ENCODE data around the gene DNAL1.

Gene DNAL1

DNA sequence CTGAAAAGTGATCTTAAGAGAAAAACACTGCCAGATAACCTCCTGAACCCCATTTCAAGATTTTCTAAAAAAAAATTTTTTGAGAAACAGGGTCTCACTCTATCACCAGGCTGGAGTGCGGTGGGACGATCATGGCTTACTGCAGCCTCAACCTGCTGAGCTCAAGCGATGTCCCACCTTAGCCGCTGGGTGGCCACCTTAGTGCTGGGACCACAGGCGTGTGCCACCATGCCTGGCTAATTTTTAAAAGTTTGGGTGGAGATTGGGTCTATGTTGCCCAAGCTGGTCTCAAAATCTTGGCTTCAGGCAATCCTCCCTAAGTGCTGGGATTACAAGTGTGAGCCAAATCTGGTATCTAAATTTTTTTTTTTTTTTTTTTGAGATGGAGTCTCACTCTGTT is 66.0 kb downstream of the DNAL1 start:
- DNase-seq = no peak

DNA sequence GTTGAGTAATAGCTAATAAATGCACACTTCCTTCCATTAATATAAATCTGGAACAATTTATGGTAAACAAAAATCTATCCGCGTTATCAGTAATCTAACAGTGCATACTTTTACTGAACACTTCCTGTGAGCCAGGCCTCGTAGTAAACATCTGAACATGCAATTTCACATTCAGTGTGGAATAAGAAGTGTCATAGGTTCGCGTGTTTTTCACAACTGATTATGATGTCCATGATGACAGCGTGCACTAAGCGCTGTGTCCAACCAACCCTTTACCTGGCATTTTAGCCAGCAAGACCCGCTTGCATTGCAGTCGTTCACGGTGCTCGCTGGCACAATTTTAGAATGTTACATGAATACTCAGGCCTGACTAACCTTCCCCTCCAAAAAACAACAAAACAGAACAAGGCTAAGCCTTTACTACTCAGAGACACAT is 67.3 kb downstream of the DNAL1 start:
- no peak for DNase-seq

DNA sequence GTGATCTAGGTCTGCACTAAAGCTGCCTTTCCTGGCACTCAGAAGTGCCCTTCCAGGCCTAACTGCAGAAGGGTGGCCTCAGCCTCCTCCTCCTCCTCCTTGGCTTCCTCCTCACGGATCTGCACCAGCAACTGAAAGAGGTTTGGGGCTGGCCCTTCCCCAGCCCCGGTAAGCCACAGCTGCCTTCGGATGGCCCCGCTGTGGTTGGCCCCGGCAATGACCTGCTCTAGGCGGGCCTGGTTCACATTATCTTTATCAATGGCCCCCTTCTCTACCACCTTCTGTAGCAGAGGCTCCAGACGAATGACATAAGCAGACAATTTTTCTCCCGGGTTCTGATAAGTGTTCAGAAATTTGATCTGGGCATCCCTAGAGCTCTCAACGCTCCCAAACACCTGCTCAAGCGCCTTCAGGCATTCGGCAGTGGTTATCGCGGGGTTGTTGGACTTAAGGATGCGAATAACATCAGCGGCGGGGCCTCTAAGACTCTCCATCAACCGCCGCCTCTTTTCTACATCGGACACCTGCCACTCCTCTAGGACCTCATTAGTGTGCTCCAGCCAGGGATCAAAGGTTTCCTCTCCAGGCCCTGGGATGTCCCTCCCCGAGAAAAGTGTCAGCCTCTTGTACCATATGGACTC is 67.9 kb downstream of the DNAL1 start:
- DNase-seq = no peak

- DNase-seq = no peak
Measured at GRCh38 chr14:73713206-73713802, 68.5 kb downstream of the DNAL1 start.

DNA sequence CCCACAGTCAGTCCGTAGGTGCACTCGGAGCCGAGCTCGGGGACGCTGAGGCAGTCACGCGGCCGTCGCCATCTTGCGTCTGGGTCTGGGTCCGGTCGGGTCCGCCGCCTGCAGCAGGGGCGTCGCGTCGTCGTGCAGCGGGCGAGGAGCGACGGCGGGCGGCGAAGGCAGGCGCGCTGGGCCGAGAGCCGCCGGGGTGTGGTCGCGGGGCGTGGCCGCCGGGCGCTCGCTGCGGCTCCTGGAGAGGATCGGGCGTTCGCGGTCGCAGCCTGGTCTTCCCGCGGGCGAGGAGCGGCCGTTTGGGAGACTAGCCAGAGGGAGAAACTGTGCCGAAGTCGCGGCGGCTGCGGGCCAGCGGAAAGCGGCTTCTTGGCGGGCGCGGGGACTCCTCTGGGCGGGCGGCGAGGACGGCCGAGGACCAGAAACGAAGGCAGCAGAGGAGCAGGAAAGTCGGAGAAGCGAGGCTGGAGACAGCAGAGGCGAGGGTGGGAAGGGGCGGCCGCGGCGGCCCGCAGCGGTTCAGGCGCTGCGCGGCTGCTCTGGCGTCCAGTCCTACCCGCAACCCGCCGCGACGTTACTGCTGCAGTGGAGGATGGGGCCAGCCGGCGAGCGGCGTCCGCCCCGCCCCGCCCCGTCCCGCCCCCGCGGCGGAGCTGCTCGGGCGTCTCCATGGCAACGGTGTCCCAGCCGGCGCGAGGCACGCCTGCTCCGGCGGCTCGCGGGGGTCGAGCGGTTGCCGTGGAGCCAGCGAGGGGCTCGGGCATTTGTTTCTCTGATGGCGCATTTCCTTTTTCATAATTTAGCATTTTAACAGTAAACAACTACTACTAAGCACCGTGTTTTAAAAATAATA is 69.2 kb downstream of the DNAL1 start, which contains the start of gene PNMA1:
PNMA1 (minus strand) TSS at position 582 of the 853 bp plus-strand sequence. CDS start 745 bp downstream, outside the sequence.
- peak; percentile 68 for DNase-seq

DNA sequence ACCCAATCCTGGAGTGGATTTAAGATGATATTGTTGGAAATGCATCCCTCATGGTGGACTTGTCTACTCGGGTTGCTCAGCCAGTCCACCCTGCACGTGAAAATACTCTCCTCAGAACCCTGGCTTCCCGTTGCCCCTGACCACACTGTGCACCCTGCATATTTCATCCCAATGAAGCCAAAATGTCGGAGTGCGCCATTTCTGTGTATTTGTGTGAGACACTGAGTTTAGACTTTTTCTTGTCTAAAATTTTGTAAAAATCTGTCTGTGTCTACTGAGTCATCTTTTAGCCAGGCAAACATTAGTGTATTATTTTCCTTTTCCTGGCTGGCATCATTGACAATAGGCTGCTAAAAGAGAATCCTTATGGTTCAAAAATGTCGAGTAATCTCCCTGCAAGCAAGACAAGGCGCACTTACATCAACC is 69.9 kb downstream of the DNAL1 start:
- no peak for DNase-seq

DNA sequence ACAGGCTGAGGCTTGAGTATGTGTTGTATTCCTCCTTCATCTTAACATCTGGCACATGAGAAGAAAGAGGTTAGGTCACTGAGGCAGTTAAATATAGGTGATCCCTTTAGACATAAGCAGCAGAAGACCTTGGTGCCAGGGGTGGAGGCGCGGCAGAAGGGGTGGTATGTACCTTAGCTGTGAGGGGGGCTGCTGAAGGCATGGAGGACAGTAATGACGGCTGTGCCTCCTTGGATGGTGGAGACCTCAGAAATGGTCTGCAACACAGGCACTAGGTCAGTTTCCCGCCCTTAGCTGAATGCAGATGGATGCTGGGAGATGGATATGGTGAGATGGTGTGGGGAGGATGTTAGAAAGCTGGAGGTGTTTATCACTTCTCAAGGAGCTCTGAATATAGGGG is 70.9 kb downstream of the DNAL1 start:
- no peak for DNase-seq

GRCh38 chr14:73717266-73717665 is 72.5 kb downstream of the DNAL1 start:
- DNase-seq = no peak

DNA sequence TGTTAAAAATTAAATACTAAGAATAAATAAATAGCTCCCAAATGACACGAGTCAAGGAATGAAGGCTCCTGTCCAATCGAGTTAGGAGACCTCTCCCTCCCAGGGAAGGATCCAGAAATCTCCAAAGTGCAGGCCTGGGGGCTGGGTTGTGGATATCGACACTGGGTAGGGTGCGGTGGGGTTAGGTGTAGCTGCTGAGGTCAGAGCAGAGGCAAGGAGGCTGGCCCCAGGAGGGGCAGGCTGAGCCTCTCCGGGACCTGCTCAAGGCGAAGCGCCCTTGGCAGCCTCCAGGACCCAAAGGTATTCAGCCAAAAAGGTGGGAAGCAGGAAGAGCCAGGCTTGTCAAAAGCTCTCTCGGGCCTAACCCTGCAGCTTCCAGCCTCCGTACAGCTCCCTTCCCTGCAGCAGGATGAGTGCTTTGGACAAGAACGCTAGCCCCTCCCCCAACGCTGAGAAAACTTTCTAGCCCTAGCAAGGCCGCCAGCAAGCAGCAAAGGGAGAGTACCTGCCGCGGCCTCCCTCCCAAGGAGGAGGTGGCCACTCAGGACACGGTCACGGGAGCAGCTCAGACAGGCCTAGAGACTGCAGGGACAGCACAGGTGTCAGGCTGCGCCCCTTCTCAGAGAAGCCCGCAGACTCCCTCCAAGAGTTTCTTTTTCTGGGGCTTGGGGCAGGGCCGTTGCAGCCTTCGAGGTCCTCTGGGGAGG is 73.1 kb downstream of the DNAL1 start:
- no peak for DNase-seq

- DNase-seq = no peak
Measured at GRCh38 chr14:73718418-73719251, 73.8 kb downstream of the DNAL1 start.

- DNase-seq = no peak
Measured at GRCh38 chr14:73719361-73719760, 74.6 kb downstream of the DNAL1 start.

GRCh38 chr14:73719791-73720190 is 75.0 kb downstream of the DNAL1 start:
- DNase-seq = no peak

DNA sequence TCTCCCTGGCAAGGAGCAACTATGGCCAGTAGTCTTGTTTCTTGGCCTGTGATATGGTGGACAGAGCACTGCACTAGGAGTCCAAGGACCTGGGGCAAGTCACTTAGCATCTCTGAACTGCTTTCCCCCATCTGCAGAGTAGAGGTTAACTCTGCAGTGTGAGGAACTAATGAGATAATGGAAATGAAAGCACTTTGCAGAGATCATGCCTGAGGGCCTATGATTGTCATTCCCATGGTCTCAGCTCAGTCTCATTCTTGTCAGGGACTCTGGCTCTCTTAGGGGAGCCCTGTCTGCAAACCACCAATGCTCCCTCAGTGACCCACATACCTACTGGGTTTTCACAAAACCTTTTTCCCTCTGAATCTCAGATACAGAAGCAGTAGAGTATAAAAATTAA is 75.8 kb downstream of the DNAL1 start:
- DNase-seq = no peak

- DNase-seq = no peak
Measured at GRCh38 chr14:73721101-73721821, 76.5 kb downstream of the DNAL1 start.

DNA sequence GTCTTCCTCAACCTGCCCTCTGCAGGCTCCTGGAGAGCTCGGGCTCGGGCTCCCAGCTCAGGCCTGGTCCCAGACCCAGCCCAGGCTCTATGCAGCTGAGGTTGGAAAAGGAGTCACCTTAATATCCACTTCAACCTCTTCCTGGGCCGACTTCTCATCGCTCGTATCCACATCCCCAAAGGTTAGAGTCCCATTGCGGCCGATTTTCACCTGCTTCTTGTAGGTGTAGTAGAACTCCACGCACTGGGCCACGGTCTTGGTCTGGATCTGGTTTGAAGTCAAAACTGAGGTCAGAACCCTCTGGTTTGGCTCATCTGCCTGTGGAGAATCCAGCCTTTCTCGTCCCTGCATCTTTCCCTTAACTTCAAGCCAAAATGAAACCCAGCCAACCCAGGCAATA is 77.8 kb downstream of the DNAL1 start:
- DNase-seq = no peak

GRCh38 chr14:73723406-73723796 is 78.6 kb downstream of the DNAL1 start:
- no peak for DNase-seq

DNA sequence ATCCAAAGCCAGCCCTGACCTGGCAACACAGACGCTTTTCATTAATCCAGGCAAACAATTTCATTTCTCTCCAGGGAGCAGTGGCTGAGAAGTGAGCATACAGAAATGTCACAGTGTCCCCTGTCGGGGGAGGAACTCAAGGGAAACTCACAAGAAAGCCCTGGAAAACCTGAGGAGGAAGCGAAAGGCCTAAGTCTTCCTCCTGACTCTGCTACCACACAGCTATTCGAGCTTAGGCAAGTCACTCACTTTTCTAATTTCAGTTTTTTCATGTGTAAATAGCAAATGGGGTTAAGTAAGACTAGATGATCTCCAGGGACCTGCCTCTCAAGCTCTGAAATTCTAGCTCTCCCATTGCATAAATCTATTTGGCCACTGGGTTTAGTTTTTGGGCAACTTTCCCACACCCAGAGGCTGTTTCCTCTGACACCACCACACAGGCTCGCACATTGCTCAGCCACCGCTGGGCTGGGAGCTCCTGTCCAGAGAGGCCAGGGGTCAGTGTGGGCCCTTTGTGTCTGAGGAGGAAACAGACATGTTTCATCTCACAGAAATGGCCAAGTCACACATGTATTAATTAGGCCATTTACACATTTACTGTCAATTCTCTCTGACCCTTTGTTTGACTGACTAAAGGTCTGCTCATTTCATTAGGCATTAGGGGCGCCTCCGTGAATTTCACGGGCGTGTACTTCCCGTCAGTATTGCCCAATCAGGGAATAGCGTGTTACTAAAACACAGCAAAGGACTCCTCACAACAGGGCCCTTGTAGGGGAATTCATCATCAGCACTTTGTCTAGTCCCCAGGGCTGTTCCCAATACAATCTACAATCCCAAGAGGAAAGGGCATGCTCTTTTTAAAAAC is 79.2 kb downstream of the DNAL1 start:
- DNase-seq = no peak

- no peak for DNase-seq
Measured at GRCh38 chr14:73724696-73725095, 79.9 kb downstream of the DNAL1 start.

- DNase-seq = no peak
Measured at GRCh38 chr14:73725116-73726024, 80.6 kb downstream of the DNAL1 start.
